DLD1 (cell line): ENCODE results near the gene WDR43.

Experiments used
- in situ Hi-C: cut with HindIII; loops from 2 replicates; pipeline ENCODE4 v1.10.0; 2017; ENCODE audit warnings: low sequenced_read_pairs

Gene WDR43

GRCh38 chr2:28894470-28895188 is at the start of gene WDR43:
Gene WDR43, plus strand, starts transcription at chr2:28894667. Its CDS starts 32 bp downstream, at chr2:28894699.
- in situ Hi-C loops, result no loop called here

DNA sequence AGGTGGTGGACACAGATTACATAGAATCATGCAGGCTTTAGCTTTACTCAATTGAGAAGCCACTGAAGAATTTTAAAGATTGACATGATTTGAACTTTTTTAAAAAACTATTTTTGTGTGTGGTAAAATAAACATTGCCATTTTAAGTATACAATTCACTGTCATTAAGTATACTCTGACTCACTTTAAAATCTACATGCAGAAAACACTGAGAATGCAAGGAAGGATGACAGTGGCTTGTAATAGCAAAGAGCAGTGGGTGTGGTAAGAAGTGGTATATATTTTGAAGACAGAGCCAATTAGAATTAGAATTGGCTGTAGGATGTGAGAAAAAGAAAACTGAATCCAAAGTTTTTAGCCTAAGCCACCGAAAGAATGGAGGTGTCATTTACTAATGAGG is 39.3 kb upstream of the WDR43 start:
- in situ Hi-C loops, result no loop called here

- in situ Hi-C loops, result no loop called here
Observed at GRCh38 chr2:28855977-28856376, 38.5 kb upstream of the WDR43 start.

DNA sequence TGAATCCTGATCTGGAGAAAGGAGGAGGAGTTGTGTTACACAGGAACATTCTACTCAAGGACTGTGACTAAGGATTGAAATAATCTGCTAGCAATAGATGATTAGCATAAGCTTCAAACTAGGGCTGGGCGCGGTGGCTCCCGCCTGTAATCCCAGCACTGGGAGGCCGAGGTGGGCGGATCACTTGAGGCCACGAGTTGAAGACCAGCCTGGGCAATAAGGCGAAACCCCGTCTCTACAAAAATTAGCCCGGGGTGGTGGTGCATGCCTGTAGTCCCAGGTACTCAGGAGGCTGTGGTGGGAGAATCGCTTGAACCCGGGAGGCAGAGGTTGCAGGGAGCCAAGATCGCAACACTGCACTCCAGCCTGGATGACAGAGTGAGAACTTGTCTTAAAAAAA is 25.9 kb upstream of the WDR43 start:
- in situ Hi-C loops, result no loop called here

- in situ Hi-C loops, result no loop called here
Observed at GRCh38 chr2:28869494-28870145, 24.8 kb upstream of the WDR43 start.

DNA sequence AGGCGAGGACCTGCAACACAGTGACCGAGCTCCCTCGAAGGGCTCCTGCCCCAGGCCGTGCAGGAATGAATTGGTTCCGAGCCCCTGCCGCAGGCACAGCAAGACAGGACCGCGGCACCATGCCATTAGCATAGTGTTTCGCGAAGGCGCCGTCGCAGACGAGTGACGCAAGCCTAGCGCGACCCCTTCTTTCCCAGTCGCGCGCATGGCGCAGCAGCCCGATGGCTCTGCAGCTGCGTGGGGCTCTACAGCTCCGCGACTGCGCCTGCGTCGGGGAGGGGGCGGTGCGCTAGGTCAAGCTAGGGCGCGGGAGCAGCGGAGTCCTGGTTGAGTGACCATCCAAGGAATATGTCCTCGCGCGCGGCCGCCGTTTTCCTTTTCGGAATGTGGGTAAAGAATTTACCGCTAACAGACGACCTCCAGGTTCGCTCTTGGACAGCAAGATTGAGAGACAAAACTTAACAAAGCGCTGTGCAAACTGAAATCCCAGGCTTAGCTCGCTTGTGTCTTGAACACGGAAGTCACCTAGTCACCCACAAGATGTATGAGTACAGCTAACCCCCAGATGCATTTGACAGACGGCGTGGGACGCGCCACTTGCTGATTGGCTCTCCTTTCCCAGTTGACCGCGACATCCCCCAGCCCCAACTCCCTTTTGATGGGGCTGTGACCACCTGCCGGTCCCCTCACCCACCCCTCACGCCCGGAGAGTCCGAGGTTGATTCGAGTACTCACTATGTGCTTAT is 24.1 kb upstream of the WDR43 start, which contains the start of gene TRMT61B:
Gene TRMT61B (minus strand): TSS at position 164 of the 746 bp plus-strand sequence. CDS start 32 bp downstream, at position 132.
- in situ Hi-C loops, result no loop called here

DNA sequence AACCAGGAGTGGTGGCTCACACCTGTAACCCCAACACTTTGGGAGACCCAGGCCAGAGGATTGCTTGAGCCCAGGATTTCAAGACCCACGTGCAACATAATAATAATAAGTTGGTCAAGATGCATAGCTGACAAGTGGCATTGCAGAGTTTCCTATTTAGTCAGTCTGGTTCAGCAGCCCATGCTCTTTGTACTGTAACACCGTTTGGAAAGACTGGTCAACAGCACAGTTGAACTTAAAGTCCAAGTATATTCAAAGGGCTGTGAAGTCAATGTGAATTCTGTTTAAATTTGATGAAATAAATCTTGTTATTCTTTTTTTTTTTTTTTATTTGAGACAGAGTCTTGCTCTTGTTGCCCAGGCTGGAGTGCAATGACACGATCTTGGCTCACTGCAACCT is 22.8 kb upstream of the WDR43 start:
- in situ Hi-C loops, result no loop called here

DNA sequence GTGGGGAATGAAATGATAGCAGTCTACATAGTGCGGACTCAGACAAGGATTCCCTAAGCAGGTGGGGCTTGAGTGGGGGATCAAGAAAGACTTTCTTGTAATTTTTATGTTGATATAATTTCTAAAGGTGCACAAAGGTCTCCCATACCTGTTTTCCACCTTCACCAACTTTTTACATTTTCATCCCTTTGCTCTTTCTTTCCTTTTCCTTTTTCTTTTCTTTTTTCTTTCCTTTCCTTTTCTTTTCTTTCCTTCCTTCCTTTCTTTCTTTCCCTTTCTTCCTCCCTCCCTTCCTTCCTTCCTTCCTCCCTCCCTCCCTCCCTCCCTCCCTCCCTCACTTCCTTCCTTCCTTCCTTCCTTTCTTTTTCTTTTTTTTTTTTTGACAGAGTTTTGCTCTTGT is 14.3 kb upstream of the WDR43 start:
- in situ Hi-C loops, result no loop called here

DNA sequence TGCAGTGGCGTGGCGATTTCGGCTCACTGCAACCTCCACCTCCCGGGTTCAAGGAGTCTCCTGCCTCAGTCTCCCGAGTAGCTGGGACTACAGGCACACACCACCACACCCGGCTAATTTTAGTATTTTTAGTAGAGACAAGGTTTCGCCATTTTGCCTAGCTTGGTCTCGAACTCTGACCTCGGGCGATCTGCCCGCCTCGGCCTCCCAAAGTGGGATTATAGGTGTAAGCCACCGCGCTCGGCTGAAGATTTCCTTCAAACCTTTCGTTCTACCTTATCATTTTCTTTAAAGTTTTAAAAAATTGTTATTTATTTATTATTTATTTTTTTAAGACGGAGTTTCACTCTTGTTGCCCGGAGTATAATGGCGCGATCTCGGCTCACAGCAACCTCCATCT is 979 bp upstream of the WDR43 start:
- in situ Hi-C loops, result no loop called here

GRCh38 chr2:28895189-28895893 is 874 bp downstream of the WDR43 start:
- in situ Hi-C loops, result no loop called here

- in situ Hi-C loops, result no loop called here
Observed at GRCh38 chr2:28896906-28897305, 2.4 kb downstream of the WDR43 start.

GRCh38 chr2:28898048-28898447 is 3.6 kb downstream of the WDR43 start:
- in situ Hi-C loops, result no loop called here

DNA sequence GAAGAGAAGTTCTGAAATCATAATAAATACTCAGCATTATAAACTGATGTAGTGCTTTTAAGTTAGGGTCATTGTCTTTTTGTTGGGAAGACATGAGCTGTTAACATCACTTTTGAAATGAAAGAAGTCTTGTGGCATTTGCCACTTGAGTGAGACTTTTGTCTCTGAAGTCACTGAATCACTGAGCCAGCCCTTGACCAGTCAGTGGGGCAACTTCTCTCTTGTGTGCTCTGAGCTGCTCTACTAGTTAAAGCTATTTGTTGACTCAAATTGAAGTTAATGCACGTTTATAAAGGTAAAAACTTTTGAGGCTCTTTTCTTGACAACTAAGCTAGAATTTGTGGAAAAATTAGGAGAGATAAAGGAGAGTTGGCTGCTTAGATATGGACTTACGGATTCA is 6.7 kb downstream of the WDR43 start:
- in situ Hi-C loops, result no loop called here

DNA sequence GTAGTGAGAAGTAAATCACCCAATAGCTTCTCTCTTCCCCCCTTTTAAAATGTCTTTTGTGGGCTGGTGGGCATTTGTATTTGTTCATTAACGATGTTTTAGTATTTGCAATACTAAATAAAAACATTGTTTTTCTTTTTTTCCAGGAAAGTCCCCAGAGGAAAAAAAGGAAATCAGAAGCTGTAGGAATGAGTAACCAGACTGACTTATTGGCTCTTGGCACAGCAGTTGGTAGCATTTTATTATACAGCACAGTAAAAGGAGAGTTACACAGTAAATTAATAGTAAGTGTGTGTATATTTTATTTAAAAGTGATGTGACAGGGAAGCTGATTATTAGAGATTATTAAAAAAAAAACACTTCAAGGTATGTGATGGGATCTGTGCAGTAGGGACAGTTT is 7.4 kb downstream of the WDR43 start:
- in situ Hi-C loops, result no loop called here

- in situ Hi-C loops, result no loop called here
Observed at GRCh38 chr2:28902584-28902983, 8.1 kb downstream of the WDR43 start.

DNA sequence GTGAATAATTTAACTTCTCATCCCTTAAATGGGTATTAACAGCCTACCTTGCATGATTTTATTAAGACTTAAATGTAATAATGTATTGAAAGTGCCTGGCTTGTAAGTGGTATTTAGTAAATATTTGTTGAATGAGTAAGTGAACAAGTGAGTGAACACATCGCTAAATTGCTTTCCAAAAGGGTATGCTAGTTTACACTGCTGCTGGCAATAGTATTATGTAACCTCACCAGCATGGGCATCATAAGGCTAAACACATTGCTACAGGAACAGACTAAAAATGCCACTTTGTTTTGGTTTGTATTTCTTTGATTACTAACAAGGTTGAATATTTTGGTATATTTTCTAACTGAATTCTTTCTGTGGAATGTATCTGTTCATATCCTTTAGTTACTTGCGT is 9.8 kb downstream of the WDR43 start:
- in situ Hi-C loops, result no loop called here

- in situ Hi-C loops, result no loop called here
Observed at GRCh38 chr2:28904802-28905457, 10.5 kb downstream of the WDR43 start.

DNA sequence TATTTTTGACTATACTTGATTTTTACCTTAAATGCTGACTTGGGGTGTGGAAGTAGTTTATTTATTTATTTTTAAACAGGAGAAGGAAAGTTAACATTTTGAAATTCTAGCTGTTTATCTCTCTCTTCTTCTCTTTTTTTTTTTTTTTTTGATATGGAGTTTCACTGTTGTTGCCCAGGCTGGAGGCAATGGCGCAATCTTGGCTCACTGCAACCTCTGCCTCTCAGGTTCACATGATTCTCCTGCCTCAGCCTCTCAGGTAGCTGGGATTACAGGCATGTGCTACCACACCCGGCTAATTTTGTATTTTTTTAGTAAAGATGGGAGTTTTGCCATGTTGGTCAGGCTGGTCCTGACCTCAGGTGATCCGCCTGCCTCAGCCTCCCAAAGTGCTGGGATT is 11.1 kb downstream of the WDR43 start:
- in situ Hi-C loops, result no loop called here

GRCh38 chr2:28906376-28906775 is 11.9 kb downstream of the WDR43 start:
- in situ Hi-C loops, result no loop called here

DNA sequence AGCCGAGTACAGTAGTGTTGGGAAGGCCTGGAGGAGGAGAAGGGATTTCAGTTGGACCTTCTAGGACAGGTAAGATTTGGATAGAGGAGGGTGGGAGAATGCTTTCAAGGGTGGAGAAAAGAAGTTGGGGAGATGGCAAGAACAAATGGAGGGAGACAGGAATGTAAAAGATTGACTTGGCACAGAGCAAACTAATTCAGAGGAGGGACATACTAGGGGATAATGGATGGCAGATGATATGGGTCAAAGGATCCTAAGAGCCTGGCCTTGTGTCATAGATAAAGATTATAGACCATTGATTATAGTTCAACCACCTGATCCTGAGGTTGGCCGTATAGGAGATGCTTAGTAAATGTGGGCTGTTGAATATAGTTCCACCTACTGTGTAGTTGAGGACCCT is 12.4 kb downstream of the WDR43 start:
- in situ Hi-C loops, result no loop called here

DNA sequence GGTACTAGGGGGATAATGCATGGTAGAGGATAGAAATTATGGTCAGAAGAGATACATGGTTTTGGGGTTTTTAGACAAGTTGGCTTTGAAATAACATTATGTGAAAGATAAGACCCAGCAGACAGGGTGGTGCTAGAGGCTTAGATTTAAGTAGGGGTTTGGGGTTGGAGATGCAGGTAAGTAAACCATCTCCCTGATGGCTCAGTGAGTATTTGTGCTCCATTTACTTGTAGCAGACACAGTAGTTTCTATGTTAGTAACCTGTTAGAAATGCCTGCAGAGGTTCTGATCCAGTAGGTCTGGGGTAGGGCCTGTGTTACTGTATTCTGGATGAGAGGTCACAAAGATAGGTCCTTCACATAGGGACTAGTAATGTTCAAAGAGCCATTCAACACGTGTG is 13.7 kb downstream of the WDR43 start:
- in situ Hi-C loops, result no loop called here
